Activated B cell treated with CpG ODN at 0.5 μM for 24 hours (primary cell): Measurements from ENCODE around the gene FRMPD3. TPM values are rescaled to one million over a fixed set of nuclear protein-coding genes. Genes with fewer than 3 reads are reported as not detected.

Experiments used
- ATAC-seq: fragments of 200-7000 bp; cut with Tn5 transposase; one replicate; pipeline ENCODE4 v1.10.0; 2021; ENCODE audit warnings: low read depth, mild to moderate bottlenecking, moderate library complexity
- CTCF ChIA-PET: fragments of 350-600 bp; sonication (Branson Sonifier 250); formaldehyde crosslinking; loops from one replicate; lab custom pipeline; 2021; ENCODE audit warnings: antibody characterized with exemption; lab: Charles Lee
- POLR2A ChIA-PET: fragments of 350-600 bp; sonication (Branson Sonifier 250); formaldehyde crosslinking; loops from one replicate; lab custom pipeline; 2021; ENCODE audit warnings: antibody characterized with exemption; lab: Charles Lee
- DNase-seq: peaks from one replicate; pipeline ENCODE4 v3.0.0; 2022
- H3K27ac Mint-ChIP-seq: one replicate; pipeline ENCODE4 v1.8.0; 2020; ENCODE audit warnings: mixed read lengths
- H3K27me3 Mint-ChIP-seq: one replicate; pipeline ENCODE4 v1.8.0; 2021; ENCODE audit warnings: mixed read lengths
- H3K36me3 Mint-ChIP-seq: one replicate; pipeline ENCODE4 v1.8.0; 2021; ENCODE audit warnings: low read depth, mixed read lengths
- H3K4me1 Mint-ChIP-seq: one replicate; pipeline ENCODE4 v1.8.0; 2021; ENCODE audit warnings: mixed read lengths
- H3K4me3 Mint-ChIP-seq: one replicate; pipeline ENCODE4 v1.8.0; 2020; ENCODE audit warnings: mild to moderate bottlenecking, mixed read lengths
- H3K9me3 Mint-ChIP-seq: one replicate; pipeline ENCODE4 v1.8.0; 2020; ENCODE audit warnings: mixed read lengths
- CTCF ChIP-seq: fragments of 200-600 bp; IDR thresholded peaks from one replicate; pipeline ENCODE4 v1.8.0; 2022; ENCODE audit warnings: antibody characterized with exemption, mild to moderate bottlenecking
- intact Hi-C: fragments of 100-400 bp; cut with micrococcal nuclease; formaldehyde crosslinking; loops from one replicate; pipeline ENCODE4 v1.15.1; 2024
- total RNA-seq: library from RNA; stranded (reverse); gene quantifications from 2 replicates; pipeline ENCODE4 v1.2.3, GENCODE V29; 2022

Gene FRMPD3
- total RNA-seq, 1 donor from 2014 or later: 0.24 TPM

- no peak overlapping the region for H3K4me3 Mint-ChIP-seq
- no peak for DNase-seq
- H3K36me3 Mint-ChIP-seq: no peaks in the 10 kb centered on the region
- H3K4me1 Mint-ChIP-seq: no peaks in the 10 kb centered on the region
- no peak for ATAC-seq
- POLR2A ChIA-PET: interaction anchor here (0.7 kb wide), 1 partner anchor 199 kb away, joined by 6 read pairs; no protein-coding TSS in a partner anchor
- TF ChIP-seq CTCF: no peak
- no peaks in the 10 kb centered on the region for H3K27me3 Mint-ChIP-seq
- no peak overlapping the region for H3K27ac Mint-ChIP-seq
- intact Hi-C loops: no loop called here
- CTCF ChIA-PET: interaction anchor here (1.2 kb wide), 1 partner anchor 9 kb away, joined by 3 read pairs; no protein-coding TSS in a partner anchor
- H3K9me3 Mint-ChIP-seq: no peaks in the 10 kb centered on the region
Measured at GRCh38 chrX:107493141-107493540, 43.7 kb downstream of the FRMPD3 start.

DNA sequence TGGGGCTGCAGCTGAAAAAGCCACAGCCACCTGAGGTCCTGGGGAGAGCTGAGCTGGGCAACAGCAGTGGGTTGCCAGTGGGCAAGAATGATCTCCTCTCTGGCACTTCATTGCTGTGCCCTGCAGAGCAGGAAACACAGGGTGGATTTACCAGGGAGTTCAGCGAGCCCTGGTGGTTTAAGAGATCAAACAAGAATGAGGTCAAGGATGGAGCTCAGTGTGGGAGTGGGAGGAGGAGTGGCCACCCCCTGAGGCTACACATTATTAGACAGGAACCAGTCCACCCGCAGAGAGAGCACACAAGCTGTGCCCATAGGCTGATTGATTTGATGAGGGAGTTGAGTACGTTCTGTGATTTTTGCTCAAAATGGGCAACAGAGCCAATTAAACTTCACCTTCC is 47.3 kb downstream of the FRMPD3 start:
- ATAC-seq (no peak), DNase-seq (no peak)
- H3K27me3 Mint-ChIP-seq: no peaks in the 10 kb centered on the region
- H3K4me1 Mint-ChIP-seq: no peaks in the 10 kb centered on the region
- no peaks in the 10 kb centered on the region for H3K9me3 Mint-ChIP-seq
- H3K36me3 Mint-ChIP-seq: no peaks in the 10 kb centered on the region
- POLR2A ChIA-PET: no interaction called here
- H3K27ac Mint-ChIP-seq: no peak overlapping the region
- intact Hi-C loops: no loop called here
- no peak for TF ChIP-seq CTCF
- CTCF ChIA-PET: no interaction called here
- H3K4me3 Mint-ChIP-seq: no peak overlapping the region

Other genes starting within 250 kb of the FRMPD3 start
- gene NUP62CL, start 243.2 kb upstream of the FRMPD3 start, total RNA-seq: 1.1 and 1.4 TPM in 2 replicates
- not detected in 2 replicates for gene DNAAF6, start 243.0 kb upstream of the FRMPD3 start, total RNA-seq
- gene PRPS1, start 178.9 kb downstream of the FRMPD3 start, total RNA-seq: 49.7 and 53.8 TPM in 2 replicates